ENCODE data around the gene AKR7A2. TPM values are rescaled to one million over a fixed set of nuclear protein-coding genes. Genes with fewer than 3 reads are reported as not detected.

The AKR7A2 gene
- total and polyA plus RNA-seq, 9 of the 15 experiments (the other 6 are each of a cell fraction or from before 2014, with no cell fraction given) = 2.0 to 78.4 (median 49.4) TPM

DNA sequence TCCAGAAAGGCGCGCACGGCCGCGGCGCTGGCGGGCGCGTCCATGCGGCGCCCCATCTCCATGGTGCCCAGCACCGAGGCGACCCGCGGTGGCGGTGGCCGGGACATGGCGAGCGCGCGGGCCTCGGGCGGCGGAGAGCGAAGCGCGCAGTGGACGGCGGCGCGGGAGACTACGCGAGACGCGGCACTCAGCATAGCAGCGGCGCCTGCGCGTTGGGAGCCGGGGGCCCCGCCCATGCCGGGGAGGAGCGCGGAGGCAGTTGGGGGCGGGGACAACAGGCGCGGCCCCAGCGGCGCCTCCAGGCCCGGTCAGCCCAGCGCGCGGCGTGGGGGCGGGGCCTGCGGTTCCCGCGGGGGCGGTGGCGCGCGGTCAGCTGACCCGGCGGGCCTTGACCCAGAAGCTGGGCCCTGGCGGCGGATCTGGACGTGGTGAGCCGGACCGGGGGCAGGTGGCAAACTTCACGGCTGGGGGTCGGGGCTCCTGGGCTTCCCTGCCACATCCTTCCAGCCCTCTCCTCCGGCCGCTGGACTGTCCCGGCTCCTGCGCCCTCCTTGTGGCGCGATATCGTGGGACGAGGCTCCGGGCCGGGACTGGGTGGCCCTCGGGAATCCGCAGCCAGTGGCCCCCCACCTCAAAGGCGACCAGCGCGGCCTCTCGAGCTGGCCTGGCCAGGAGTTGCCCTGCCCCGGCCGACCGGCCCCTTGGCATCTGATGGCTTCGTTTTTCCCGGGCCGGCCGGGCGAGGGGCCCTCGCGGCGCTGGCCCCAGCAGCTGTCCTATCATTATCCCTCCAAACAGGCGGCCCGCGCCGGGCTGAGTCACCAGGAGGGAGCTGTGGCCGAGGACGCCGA lies at the start of gene AKR7A2, which contains the start of gene SLC66A1 (continued):
- TF ChIP-seq, protein P1, sequence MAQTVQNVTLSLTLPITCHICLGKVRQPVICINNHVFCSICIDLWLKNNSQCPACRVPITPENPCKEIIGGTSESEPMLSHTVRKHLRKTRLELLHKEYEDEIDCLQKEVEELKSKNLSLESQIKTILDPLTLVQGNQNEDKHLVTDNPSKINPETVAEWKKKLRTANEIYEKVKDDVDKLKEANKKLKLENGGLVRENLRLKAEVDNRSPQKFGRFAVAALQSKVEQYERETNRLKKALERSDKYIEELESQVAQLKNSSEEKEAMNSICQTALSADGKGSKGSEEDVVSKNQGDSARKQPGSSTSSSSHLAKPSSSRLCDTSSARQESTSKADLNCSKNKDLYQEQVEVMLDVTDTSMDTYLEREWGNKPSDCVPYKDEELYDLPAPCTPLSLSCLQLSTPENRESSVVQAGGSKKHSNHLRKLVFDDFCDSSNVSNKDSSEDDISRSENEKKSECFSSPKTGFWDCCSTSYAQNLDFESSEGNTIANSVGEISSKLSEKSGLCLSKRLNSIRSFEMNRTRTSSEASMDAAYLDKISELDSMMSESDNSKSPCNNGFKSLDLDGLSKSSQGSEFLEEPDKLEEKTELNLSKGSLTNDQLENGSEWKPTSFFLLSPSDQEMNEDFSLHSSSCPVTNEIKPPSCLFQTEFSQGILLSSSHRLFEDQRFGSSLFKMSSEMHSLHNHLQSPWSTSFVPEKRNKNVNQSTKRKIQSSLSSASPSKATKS (CRISPR knock-in tag; IDR thresholded peaks at IDR 0.05) = no peak
- TF ChIP-seq SIRT6 (IDR thresholded peaks at IDR 0.05; ENCODE audit: low read depth, low read length) = no peak
- no peak for TF ChIP-seq FOXA1 (IDR thresholded peaks at IDR 0.05; ENCODE audit: borderline replicate concordance)
- peak; percentile 67 for TF ChIP-seq MTA3 (IDR thresholded peaks at IDR 0.05; ENCODE audit: borderline replicate concordance)
- no peak for TF ChIP-seq KLF10 (CRISPR knock-in tag; IDR thresholded peaks at IDR 0.05)
- TF ChIP-seq ZNF445 (CRISPR knock-in tag; IDR thresholded peaks at IDR 0.05; ENCODE audit: low read depth) = no peak
- TF ChIP-seq HNRNPLL (IDR thresholded peaks at IDR 0.05; ENCODE audit: low read depth, low read length, poor library complexity, severe bottlenecking) = peak; percentile 68
- peak; percentile 87 for TF ChIP-seq SUPT5H (IDR thresholded peaks at IDR 0.05)
- TF ChIP-seq, protein P2, sequence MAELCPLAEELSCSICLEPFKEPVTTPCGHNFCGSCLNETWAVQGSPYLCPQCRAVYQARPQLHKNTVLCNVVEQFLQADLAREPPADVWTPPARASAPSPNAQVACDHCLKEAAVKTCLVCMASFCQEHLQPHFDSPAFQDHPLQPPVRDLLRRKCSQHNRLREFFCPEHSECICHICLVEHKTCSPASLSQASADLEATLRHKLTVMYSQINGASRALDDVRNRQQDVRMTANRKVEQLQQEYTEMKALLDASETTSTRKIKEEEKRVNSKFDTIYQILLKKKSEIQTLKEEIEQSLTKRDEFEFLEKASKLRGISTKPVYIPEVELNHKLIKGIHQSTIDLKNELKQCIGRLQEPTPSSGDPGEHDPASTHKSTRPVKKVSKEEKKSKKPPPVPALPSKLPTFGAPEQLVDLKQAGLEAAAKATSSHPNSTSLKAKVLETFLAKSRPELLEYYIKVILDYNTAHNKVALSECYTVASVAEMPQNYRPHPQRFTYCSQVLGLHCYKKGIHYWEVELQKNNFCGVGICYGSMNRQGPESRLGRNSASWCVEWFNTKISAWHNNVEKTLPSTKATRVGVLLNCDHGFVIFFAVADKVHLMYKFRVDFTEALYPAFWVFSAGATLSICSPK (IDR thresholded peaks at IDR 0.05; ENCODE audit: borderline replicate concordance) = no peak
- TF ChIP-seq RBM14 (IDR thresholded peaks at IDR 0.05; ENCODE audit: borderline replicate concordance, insufficient read depth, low read depth, low read length) = no peak
- no peak; the same call in 1 of the 2 replicates for TF ChIP-seq TGIF2 (CRISPR knock-in tag; IDR thresholded peaks at IDR 0.05)
- peak; percentile 68 for TF ChIP-seq CBFA2T2 (conservative IDR thresholded peaks at IDR 0.05)
- TF ChIP-seq ZFP36 (IDR thresholded peaks at IDR 0.05; ENCODE audit: low read depth, low read length, partially characterized antibody) = no peak
- no peak for TF ChIP-seq NFYB (IDR thresholded peaks at IDR 0.05; ENCODE audit: extremely low read depth, insufficient read length)
- no peak for TF ChIP-seq ZNF778 (CRISPR knock-in tag; IDR thresholded peaks at IDR 0.05)
- TF ChIP-seq ZFPM2 (CRISPR knock-in tag; IDR thresholded peaks at IDR 0.05) = 0 out of 2 replicates have a peak, but pooled peaks have one; percentile 44
- TF ChIP-seq POLR2H (tag; IDR thresholded peaks at IDR 0.05; ENCODE audit: low read depth) = peak; percentile 73; the same call in 1 of the 2 replicates
- peak; percentile 44 for TF ChIP-seq NEUROD1 (IDR thresholded peaks at IDR 0.05; ENCODE audit: borderline replicate concordance, low read depth, low read length, partially characterized antibody)
- TF ChIP-seq ZNF75A (CRISPR knock-in tag; IDR thresholded peaks at IDR 0.05) = no peak
- TF ChIP-seq MCM3 (IDR thresholded peaks at IDR 0.05) = no peak
- no peak for TF ChIP-seq ZNF146 (CRISPR knock-in tag; IDR thresholded peaks at IDR 0.05; ENCODE audit: unreplicated experiment)
- TF ChIP-seq ZSCAN32 (CRISPR knock-in tag; IDR thresholded peaks at IDR 0.05) = no peak
- peak; percentile 93 for TF ChIP-seq CHD2 (IDR thresholded peaks at IDR 0.05; ENCODE audit: low read depth, low read length)
- TF ChIP-seq SMARCC2 (IDR thresholded peaks at IDR 0.05; ENCODE audit: low read depth) = no peak; the same call in 1 of the 2 replicates
- TF ChIP-seq TBL1XR1 (IDR thresholded peaks at IDR 0.05; ENCODE audit: low read length in 2 of 2) = peak in 1 of 2 experiments; percentile 8; a peak in 1 of 4 replicates
- no peak for TF ChIP-seq NCOA4 (IDR thresholded peaks at IDR 0.05; ENCODE audit: partially characterized antibody)
- no peak for TF ChIP-seq NCOA6 (IDR thresholded peaks at IDR 0.05)

Measured in K562 (cell line).